Spleen (tissue), 11 donors: ENCODE data around the gene AHRR. TPM values are rescaled to one million over a fixed set of nuclear protein-coding genes. Genes with fewer than 3 reads are reported as not detected.

ENCODE experiments used
- DNase-seq: peaks from one replicate; pipeline ENCODE4 v3.0.0-alpha.2; 2020
- H3K27ac ChIP-seq, 8 donors: fragments of 200-600 bp; sonication (generic) in 7 of 8; 1 replicate in 4 of 8; 2 replicates in 4 of 8; pipeline versions ENCODE4 v1.5.0 to v1.8.0; 2016 to 2021; ENCODE audit warnings: inconsistent platforms in 4 of 8, mild to moderate bottlenecking in 4 of 8, moderate library complexity in 1 of 8
- H3K27me3 ChIP-seq, 7 donors: fragments of 200-600 bp; sonication (generic) in 6 of 7; replicated peaks in 1 of 7; 1 replicate in 4 of 7; 2 replicates in 3 of 7; pipeline versions ENCODE4 v1.5.0 to v1.8.0; 2016 to 2021; ENCODE audit warnings: inconsistent platforms in 3 of 7, mild to moderate bottlenecking in 1 of 7
- H3K36me3 ChIP-seq, 6 donors: fragments of 200-600 bp; sonication (generic) in 5 of 6; 1 replicate in 4 of 6; 2 replicates in 2 of 6; pipeline versions ENCODE4 v1.5.0 to v1.8.0; 2016 to 2021; ENCODE audit warnings: inconsistent platforms in 2 of 6
- H3K4me1 ChIP-seq, 6 donors: fragments of 200-600 bp; sonication (generic) in 5 of 6; 1 replicate in 3 of 6; 2 replicates in 3 of 6; pipeline versions ENCODE4 v1.5.0 to v1.8.0; 2016 to 2021; ENCODE audit warnings: inconsistent platforms in 3 of 6
- H3K4me3 ChIP-seq, 8 donors: fragments of 200-600 bp; sonication (generic) in 7 of 8; 1 replicate in 4 of 8; 2 replicates in 4 of 8; pipeline versions ENCODE4 v1.5.0 to v1.8.0; 2016 to 2021; ENCODE audit warnings: inconsistent platforms in 4 of 8, mild to moderate bottlenecking in 4 of 8, moderate library complexity in 2 of 8
- H3K9me3 ChIP-seq, 8 donors: fragments of 200-600 bp; sonication (generic) in 7 of 8; 1 replicate in 4 of 8; 2 replicates in 4 of 8; pipeline versions ENCODE4 v1.5.0 to v1.8.0; 2016 to 2021; ENCODE audit warnings: inconsistent platforms in 4 of 8
- POLR2A ChIP-seq, 3 donors: fragments of 450-650 bp; IDR thresholded peaks; one replicate each; pipeline ENCODE4 v1.5.1; 2017; ENCODE audit warnings: antibody characterized with exemption in 3 of 3, mild to moderate bottlenecking in 1 of 3
- POLR2AphosphoS5 ChIP-seq, 3 donors: sonication (generic); formaldehyde crosslinking; IDR thresholded peaks; one replicate each; pipeline ENCODE4 v1.5.1; 2017; ENCODE audit warnings: antibody characterized with exemption in 3 of 3
- WGBS, 5 donors: extraction: QIAGEN DNeasy Blood & Tissue Kit in 3 of 5; methylation state at CpG; one replicate each; pipeline versions ENCODE4 v1.1.5 to v1.1.7; 2013 to 2018; 5-methylcytosine and 5-hydroxymethylcytosine counted together
- intact Hi-C: fragments of 100-400 bp; cut with DNase I; formaldehyde crosslinking; loops from one replicate; pipeline ENCODE4 v1.15.0; 2023; ENCODE audit warnings: low total_unique reads
- polyA plus RNA-seq, 3 donors: library from polyadenylated mRNA; stranded (reverse); fragments of 200-250 nt; gene quantifications; one replicate each; pipeline ENCODE4 v1.2.1, GENCODE V29; 2013
- total RNA-seq, 7 donors: library from RNA; depleted of rRNA in 3 of 7; stranded (reverse); fragments of >200 nt in 3 of 7; fragmentation: NEBNext Ultra II Directional in 4 of 7; extraction: Animal tissue kit (Norgen Biotek cat#: 25700) in 4 of 7; gene quantifications; one replicate each; pipeline versions ENCODE4 v1.1.0 to v1.2.1, GENCODE V29; 2016 to 2021
- TF ChIP-seq, protein P1 (sequence below), 11 experiments: fragments of 200-600 bp in 7 of 11; fragments of 450-650 bp in 4 of 11; sonication (generic) in 4 of 11; IDR thresholded peaks in 8 of 11; conservative IDR thresholded peaks in 3 of 11; 1 replicate in 7 of 11; 2 replicates in 4 of 11; pipeline versions ENCODE4 v1.4.0 to v1.8.0; 2016 to 2021; ENCODE audit warnings: antibody characterized with exemption in 11 of 11, inconsistent platforms in 4 of 11, mild to moderate bottlenecking in 1 of 11
- donor health status: healthy with polysubstance abuse.
- donor health status: DM: no; HTN: no; CAD: no; lungs with moderate emphysema.
- donor health status: DM: no; HTN: no; CAD: no.
- donor health status: Bipolar disorder and iron deficiency.
- donor health status: healthy.
- donor health status: DM: no; HTN: no; CAD: no.
- donor health status: DM: yes; HTN: yes; CAD: no.

AHRR gene
- total and polyA plus RNA-seq, 10 donors, result 0.96 to 28.5 (median 13.2) TPM

DNA sequence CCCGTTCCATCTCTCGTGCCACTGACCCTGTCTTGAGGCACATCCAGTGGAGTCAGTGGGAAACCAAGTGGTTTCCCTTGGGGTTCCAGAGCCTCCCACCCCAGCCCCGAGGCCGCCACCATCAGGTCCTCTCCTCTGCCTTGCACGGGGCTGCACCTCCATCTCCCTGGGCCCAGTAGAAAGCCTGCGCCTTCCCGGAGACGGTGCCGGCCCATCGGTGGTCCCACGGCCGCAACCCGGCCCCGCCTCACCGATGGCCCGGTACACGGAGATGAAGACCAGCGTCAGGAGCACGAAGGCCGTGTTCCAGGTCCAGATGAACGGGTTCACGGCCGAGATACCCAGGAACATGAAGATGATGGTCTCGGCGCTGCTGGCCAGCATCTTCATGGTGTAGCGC is 161.5 kb downstream of the AHRR start:
- H3K36me3 ChIP-seq, result no peaks in the 10 kb centered on the region
- intact Hi-C loops, result no loop called here
- no peak overlapping the region for H3K27ac ChIP-seq
- WGBS, 5 donors, result 86 to 93% (median 89%) methylated on average over 15 to 26 of the region's 26 CpGs
- peaks cover 0 to 86% (median 67%) of the 10 kb centered on the region in 7 donors for H3K27me3 ChIP-seq
- peaks cover 0 to 18% (median 7%) of the 10 kb centered on the region in 6 donors for H3K4me1 ChIP-seq
- no peak overlapping the region for H3K4me3 ChIP-seq
- TF ChIP-seq, protein P1, sequence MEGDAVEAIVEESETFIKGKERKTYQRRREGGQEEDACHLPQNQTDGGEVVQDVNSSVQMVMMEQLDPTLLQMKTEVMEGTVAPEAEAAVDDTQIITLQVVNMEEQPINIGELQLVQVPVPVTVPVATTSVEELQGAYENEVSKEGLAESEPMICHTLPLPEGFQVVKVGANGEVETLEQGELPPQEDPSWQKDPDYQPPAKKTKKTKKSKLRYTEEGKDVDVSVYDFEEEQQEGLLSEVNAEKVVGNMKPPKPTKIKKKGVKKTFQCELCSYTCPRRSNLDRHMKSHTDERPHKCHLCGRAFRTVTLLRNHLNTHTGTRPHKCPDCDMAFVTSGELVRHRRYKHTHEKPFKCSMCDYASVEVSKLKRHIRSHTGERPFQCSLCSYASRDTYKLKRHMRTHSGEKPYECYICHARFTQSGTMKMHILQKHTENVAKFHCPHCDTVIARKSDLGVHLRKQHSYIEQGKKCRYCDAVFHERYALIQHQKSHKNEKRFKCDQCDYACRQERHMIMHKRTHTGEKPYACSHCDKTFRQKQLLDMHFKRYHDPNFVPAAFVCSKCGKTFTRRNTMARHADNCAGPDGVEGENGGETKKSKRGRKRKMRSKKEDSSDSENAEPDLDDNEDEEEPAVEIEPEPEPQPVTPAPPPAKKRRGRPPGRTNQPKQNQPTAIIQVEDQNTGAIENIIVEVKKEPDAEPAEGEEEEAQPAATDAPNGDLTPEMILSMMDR (IDR thresholded peaks at IDR 0.05 in 8 of 11, conservative IDR thresholded peaks at IDR 0.05 in 3 of 11), result no peak
- TF ChIP-seq POLR2AphosphoS5 (IDR thresholded peaks at IDR 0.05) (no peak), POLR2A (IDR thresholded peaks at IDR 0.05) (no peak)
- DNase-seq, result no peak
- no peaks in the 10 kb centered on the region for H3K9me3 ChIP-seq

DNA sequence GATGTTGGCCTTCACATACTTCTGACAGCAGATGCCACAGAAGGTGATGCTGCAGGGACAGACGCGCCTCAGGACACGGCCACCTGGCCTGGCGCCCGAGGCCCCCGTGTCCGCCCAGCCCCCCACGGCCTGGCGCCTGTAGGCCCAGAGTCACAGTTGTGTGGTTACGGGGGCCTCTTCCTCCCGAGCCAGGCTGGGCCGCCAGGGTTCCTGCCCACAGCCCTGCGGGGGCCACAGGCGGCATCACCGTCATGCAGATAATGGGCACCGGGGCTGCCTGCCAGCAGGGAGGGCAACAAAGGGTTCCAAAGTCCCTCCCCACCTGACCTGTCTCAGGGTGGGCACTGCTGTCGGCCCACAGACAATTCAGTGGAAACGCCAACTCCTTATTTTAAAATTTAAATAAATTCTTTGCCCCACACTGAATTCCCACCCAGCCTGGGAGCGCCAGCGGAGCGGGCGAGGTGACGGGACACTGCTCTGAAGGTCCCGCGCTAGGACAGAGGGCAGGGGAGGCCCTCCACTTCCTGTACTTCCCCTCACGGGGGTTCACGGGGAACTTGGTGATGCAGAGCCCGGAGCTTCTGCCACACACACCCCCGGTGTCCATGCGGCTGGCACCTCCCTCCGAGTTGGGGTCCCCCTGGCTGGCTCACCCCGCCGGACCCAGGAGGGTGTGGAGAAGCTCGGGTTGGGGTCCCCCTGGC is 162.1 kb downstream of the AHRR start:
- H3K4me1 ChIP-seq, result peaks cover 0 to 18% (median 7%) of the 10 kb centered on the region in 6 donors
- H3K9me3 ChIP-seq, result no peaks in the 10 kb centered on the region
- WGBS, 5 donors, result 27 to 47% (median 33%) methylated on average over 21 to 34 of the region's 34 CpGs
- no peak overlapping the region for H3K4me3 ChIP-seq
- H3K36me3 ChIP-seq, result no peaks in the 10 kb centered on the region
- no peak overlapping the region for H3K27ac ChIP-seq
- peaks cover 0 to 86% (median 61%) of the 10 kb centered on the region in 7 donors for H3K27me3 ChIP-seq
- intact Hi-C loops, result no loop called here
- TF ChIP-seq POLR2AphosphoS5 (IDR thresholded peaks at IDR 0.05) (no peak), POLR2A (IDR thresholded peaks at IDR 0.05) (no peak)
- TF ChIP-seq, protein P1 (IDR thresholded peaks at IDR 0.05 in 8 of 11, conservative IDR thresholded peaks at IDR 0.05 in 3 of 11), result no peak
- no peak for DNase-seq

DNA sequence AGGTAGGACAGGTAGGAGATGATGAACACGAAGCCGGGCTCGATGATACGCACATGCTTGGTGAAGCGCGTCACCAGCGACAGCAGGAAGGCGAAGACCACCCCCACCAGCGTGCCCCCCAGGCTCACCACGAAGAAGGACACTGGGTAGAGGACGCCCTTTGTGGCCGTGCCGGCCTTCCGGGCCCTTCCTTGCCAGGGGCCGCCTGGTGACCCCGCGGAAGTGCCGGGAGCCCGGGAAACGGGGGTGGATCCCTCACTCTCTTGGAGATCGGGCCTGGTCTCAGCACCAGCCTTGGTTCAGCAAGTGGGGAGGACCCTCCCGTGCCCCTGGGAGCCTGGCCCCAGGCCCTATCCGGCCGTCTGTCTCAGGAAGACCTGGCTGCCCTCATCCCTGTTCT is 163.0 kb downstream of the AHRR start:
- H3K27ac ChIP-seq, result no peak overlapping the region
- H3K4me3 ChIP-seq, result no peak overlapping the region
- no peaks in the 10 kb centered on the region for H3K9me3 ChIP-seq
- peaks cover 0 to 18% (median 7%) of the 10 kb centered on the region in 6 donors for H3K4me1 ChIP-seq
- peaks cover 0 to 86% (median 56%) of the 10 kb centered on the region in 7 donors for H3K27me3 ChIP-seq
- 87 to 93% (median 91%) methylated on average over 18 to 24 of the region's 24 CpGs for WGBS, 5 donors
- intact Hi-C loops, result no loop called here
- TF ChIP-seq, protein P1 (IDR thresholded peaks at IDR 0.05 in 8 of 11, conservative IDR thresholded peaks at IDR 0.05 in 3 of 11), result no peak
- TF ChIP-seq POLR2AphosphoS5 (IDR thresholded peaks at IDR 0.05) (no peak), POLR2A (IDR thresholded peaks at IDR 0.05) (no peak)
- no peak for DNase-seq
- H3K36me3 ChIP-seq, result no peaks in the 10 kb centered on the region

DNA sequence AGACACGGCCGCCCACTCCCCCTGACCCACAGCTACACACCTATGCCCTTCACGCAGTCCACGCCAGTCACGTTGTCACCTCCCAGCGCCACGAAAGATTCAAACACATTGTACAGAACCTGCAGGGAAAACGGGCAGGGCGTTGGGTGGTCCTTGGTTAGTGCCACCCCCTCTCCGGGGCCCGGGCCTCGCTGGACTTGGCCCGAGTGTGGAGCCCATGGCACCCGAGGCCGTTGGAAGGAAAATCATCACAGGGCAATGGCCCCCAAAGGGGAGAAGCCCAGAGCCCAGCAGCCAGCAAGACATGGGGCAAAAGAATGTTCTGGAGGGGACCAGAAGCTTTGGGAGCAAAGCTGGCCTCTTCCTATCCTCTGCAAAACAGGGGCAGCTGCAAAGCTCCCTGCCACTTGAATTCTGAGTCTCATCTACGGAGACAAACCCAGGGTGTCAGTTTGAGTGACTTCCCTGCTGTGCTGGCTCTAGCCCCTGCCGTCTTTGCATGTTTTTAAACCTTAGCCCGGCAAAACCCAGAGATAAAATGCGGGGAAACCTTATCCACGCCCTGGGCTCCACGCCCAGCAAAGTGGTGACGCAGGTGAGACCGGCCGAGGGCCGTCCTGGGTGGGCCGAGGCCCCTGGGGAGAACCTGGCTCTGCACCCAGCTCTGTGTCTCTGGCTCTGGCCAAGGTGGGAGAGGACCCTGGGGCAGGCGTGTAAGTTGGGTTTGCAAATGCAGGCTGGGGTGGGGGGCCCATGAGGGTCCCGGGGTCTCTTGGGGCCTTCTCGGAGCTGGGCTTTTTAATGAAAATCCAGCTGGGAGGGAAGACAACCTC is 163.8 kb downstream of the AHRR start:
- peaks cover 0 to 18% (median 7%) of the 10 kb centered on the region in 6 donors for H3K4me1 ChIP-seq
- no peak for TF ChIP-seq POLR2A (IDR thresholded peaks at IDR 0.05)
- TF ChIP-seq, protein P1 (IDR thresholded peaks at IDR 0.05 in 8 of 11, conservative IDR thresholded peaks at IDR 0.05 in 3 of 11), result no peak
- TF ChIP-seq POLR2AphosphoS5 (IDR thresholded peaks at IDR 0.05), result no peak
- H3K9me3 ChIP-seq, result no peaks in the 10 kb centered on the region
- 72 to 90% (median 86%) methylated on average over 27 to 29 of the region's 29 CpGs for WGBS, 5 donors
- DNase-seq, result no peak
- no peak overlapping the region for H3K4me3 ChIP-seq
- no peaks in the 10 kb centered on the region for H3K36me3 ChIP-seq
- peaks cover 0 to 86% (median 48%) of the 10 kb centered on the region in 7 donors for H3K27me3 ChIP-seq
- H3K27ac ChIP-seq, result no peak overlapping the region
- intact Hi-C loops, result no loop called here
